IMR-90 (cell line): ENCODE data around the gene CEP126. TPM values are rescaled to one million over a fixed set of nuclear protein-coding genes. Genes with fewer than 3 reads are reported as not detected.

Experiments
- ATAC-seq: fragments of 200-7000 bp; cut with Tn5 transposase; 2 replicates; pipeline ENCODE4 v1.9.1; 2020; ENCODE audit warnings: low read depth, mild to moderate bottlenecking, moderate library complexity
- BruUV-seq: library from RNA; stranded (reverse); fragments of 400-500 nt; replicated peaks from 2 replicates; lab custom pipeline; 2021; lab: Mats Ljungman, UMichigan
- CTCF ChIA-PET: fragments of 300-600 bp; formaldehyde crosslinking; extraction: SDS; loops from one replicate; lab custom pipeline; 2021; ENCODE audit warnings: antibody characterized with exemption; lab: Yijun Ruan, JAX
- POLR2A ChIA-PET: fragments of 300-600 bp; sonication (Branson Sonifier 250); formaldehyde crosslinking; loops from one replicate; lab custom pipeline; 2022; ENCODE audit warnings: antibody characterized with exemption; ENCODE audit not compliant: unreplicated experiment; lab: Charles Lee
- DNase-seq: peaks from one replicate; pipeline ENCODE4 v3.0.0; 2013
- H2AFZ ChIP-seq: replicated peaks from 2 replicates; pipeline ENCODE3; 2013; ENCODE audit warnings: low read length, mild to moderate bottlenecking; ENCODE audit not compliant: poor library complexity
- H2AK5ac ChIP-seq: 2 replicates; pipeline ENCODE4 v1.6.1; 2013; ENCODE audit warnings: low read depth, low read length, inconsistent platforms
- H2AK9ac ChIP-seq: replicated peaks from 2 replicates; pipeline ENCODE3; 2013; ENCODE audit warnings: mild to moderate bottlenecking, low read depth, low read length, moderate library complexity; ENCODE audit not compliant: poor library complexity
- H2BK120ac ChIP-seq: 2 replicates; pipeline ENCODE4 v1.6.1; 2013; ENCODE audit warnings: low read depth, low read length, inconsistent platforms
- H2BK15ac ChIP-seq: 3 replicates; pipeline ENCODE4 v1.6.1; 2013; ENCODE audit warnings: low read depth, low read length, inconsistent platforms
- H2BK20ac ChIP-seq: 2 replicates; pipeline ENCODE4 v1.6.1; 2013; ENCODE audit warnings: low read depth, mild to moderate bottlenecking, inconsistent platforms, low read length, moderate library complexity
- H2BK5ac ChIP-seq: 2 replicates; pipeline ENCODE4 v1.6.1; 2013; ENCODE audit warnings: mild to moderate bottlenecking, low read depth, low read length, inconsistent platforms; ENCODE audit not compliant: poor library complexity, severe bottlenecking
- H3K14ac ChIP-seq: replicated peaks from 2 replicates; pipeline ENCODE4 v1.6.1; 2013; ENCODE audit warnings: low read depth, low read length, inconsistent platforms
- H3K18ac ChIP-seq: 2 replicates; pipeline ENCODE4 v1.6.1; 2013; ENCODE audit warnings: low read depth, low read length, control low read depth
- H3K23ac ChIP-seq: 2 replicates; pipeline ENCODE4 v1.6.1; 2013; ENCODE audit warnings: low read depth, low read length, inconsistent platforms
- H3K27ac ChIP-seq: 2 replicates; pipeline ENCODE4 v1.5.1; 2013; ENCODE audit warnings: mild to moderate bottlenecking, control low read depth, low read length; ENCODE audit not compliant: insufficient read depth
- H3K27me3 ChIP-seq: 2 replicates; pipeline ENCODE4 v1.6.1; 2013; ENCODE audit warnings: low read length; ENCODE audit not compliant: control insufficient read depth, insufficient read depth
- H3K36me3 ChIP-seq: 2 replicates; pipeline ENCODE4 v1.6.1; 2013; ENCODE audit warnings: low read length, mixed read lengths; ENCODE audit not compliant: control insufficient read depth, insufficient read depth
- H3K4ac ChIP-seq: 2 replicates; pipeline ENCODE4 v1.6.1; 2013; ENCODE audit warnings: low read depth, low read length, inconsistent platforms
- H3K4me1 ChIP-seq: 2 replicates; pipeline ENCODE4 v1.6.1; 2013; ENCODE audit warnings: low read length, mixed read lengths; ENCODE audit not compliant: control insufficient read depth, insufficient read depth
- H3K4me2 ChIP-seq: 2 replicates; pipeline ENCODE4 v1.6.1; 2013; ENCODE audit warnings: low read depth, mild to moderate bottlenecking, control low read depth, low read length, moderate library complexity
- H3K4me3 ChIP-seq: 2 replicates; pipeline ENCODE4 v1.5.1; 2013; ENCODE audit warnings: low read depth, mild to moderate bottlenecking, control low read depth, low read length, moderate library complexity; ENCODE audit not compliant: insufficient read depth
- H3K56ac ChIP-seq: 2 replicates; pipeline ENCODE4 v1.6.1; 2013; ENCODE audit warnings: low read length, inconsistent platforms; ENCODE audit not compliant: insufficient read depth; ENCODE audit errors: extremely low read depth
- H3K79me1 ChIP-seq, 2 experiments: 2 replicates each; pipeline ENCODE4 v1.6.1; 2013; ENCODE audit warnings: low read length in 2 of 2, inconsistent platforms in 1 of 2, low read depth in 1 of 2
- H3K9ac ChIP-seq: 2 replicates; pipeline ENCODE4 v1.6.1; 2013; ENCODE audit warnings: low read depth, low read length, control low read depth
- H3K9me1 ChIP-seq: 2 replicates; pipeline ENCODE4 v1.6.1; 2013; ENCODE audit warnings: low read length, inconsistent platforms; ENCODE audit not compliant: insufficient read depth
- H3K9me3 ChIP-seq: 2 replicates; pipeline ENCODE4 v1.6.1; 2013; ENCODE audit warnings: low read length; ENCODE audit not compliant: control insufficient read depth, insufficient read depth
- H4K20me1 ChIP-seq: 2 replicates; pipeline ENCODE4 v1.6.1; 2013; ENCODE audit warnings: low read length, inconsistent platforms; ENCODE audit not compliant: insufficient read depth
- H4K5ac ChIP-seq: 2 replicates; pipeline ENCODE4 v1.6.1; 2013; ENCODE audit warnings: mild to moderate bottlenecking, low read depth, low read length, control low read depth
- H4K8ac ChIP-seq, 2 experiments: 2 replicates each; pipeline ENCODE4 v1.6.1; 2013; ENCODE audit warnings: low read depth in 2 of 2, low read length in 2 of 2, control low read depth in 1 of 2, inconsistent platforms in 1 of 2
- H4K91ac ChIP-seq: 2 replicates; pipeline ENCODE4 v1.6.1; 2013; ENCODE audit warnings: low read depth, low read length, inconsistent platforms; ENCODE audit not compliant: insufficient read depth
- MAZ ChIP-seq: IDR thresholded peaks from 2 replicates; pipeline ENCODE4 v1.6.1; 2012; ENCODE audit warnings: low read depth, mild to moderate bottlenecking, low read length, improper control_type of control experiment, moderate library complexity, borderline replicate concordance
- MXI1 ChIP-seq: IDR thresholded peaks from 2 replicates; pipeline ENCODE4 v1.6.1; 2012; ENCODE audit warnings: low read depth, mild to moderate bottlenecking, low read length, moderate library complexity, borderline replicate concordance
- WGBS, 2 experiments: methylation state at CpG; one replicate each; pipeline versions ENCODE4 v1.1.5 to v1.1.7; 2013; ENCODE audit warnings: missing lambda C conversion rate in 2 of 2; ENCODE audit not compliant: insufficient read length in 1 of 2; ENCODE audit errors: extremely low coverage in 2 of 2; 5-methylcytosine and 5-hydroxymethylcytosine counted together
- dilution Hi-C: fragments of 300-500 bp; cut with HindIII; formaldehyde crosslinking; loops from one replicate; pipeline ENCODE4 v1.14.3; 2018; ENCODE audit warnings: low sequenced_read_pairs; ENCODE audit not compliant: unreplicated experiment
- in situ Hi-C: fragments of 300-500 bp; cut with MboI; formaldehyde crosslinking; loops from 3 replicates; pipeline ENCODE4 v1.14.3; 2019; ENCODE audit warnings: low sequenced_read_pairs, inconsistent platforms, mixed read lengths
- intact Hi-C: fragments of 100-400 bp; cut with micrococcal nuclease; formaldehyde crosslinking; loops from 2 replicates; pipeline ENCODE4 v1.10.0; 2022
- polyA plus RNA-seq, 3 experiments: library from polyadenylated mRNA; depleted of rRNA; stranded (reverse); fragments of >200 nt; gene quantifications; 2 replicates each; pipeline ENCODE4 v1.2.3, GENCODE V29; 2012; ENCODE audit warnings: low replicate concordance in 1 of 3
- total RNA-seq: library from RNA; depleted of rRNA; stranded (reverse); fragments of >200 nt; gene quantifications from 2 replicates; pipeline ENCODE4 v1.2.3, GENCODE V29; 2012
- TF ChIP-seq, protein P1 (sequence below): conservative IDR thresholded peaks from 2 replicates; pipeline ENCODE4 v1.5.1; 2012; ENCODE audit warnings: mild to moderate bottlenecking, low read depth, low read length, improper control_type of control experiment
- TF ChIP-seq, protein P2 (sequence below): fragments of 150-350 bp; IDR thresholded peaks from 2 replicates; pipeline ENCODE4 v1.6.1; 2016; ENCODE audit warnings: low read depth, mild to moderate bottlenecking, low read length, moderate library complexity, borderline replicate concordance

CEP126 gene
- total and polyA plus RNA-seq, 2 of the 4 experiments (the other 2 are of a cell fraction) = 0.72 to 1.4 TPM

DNA sequence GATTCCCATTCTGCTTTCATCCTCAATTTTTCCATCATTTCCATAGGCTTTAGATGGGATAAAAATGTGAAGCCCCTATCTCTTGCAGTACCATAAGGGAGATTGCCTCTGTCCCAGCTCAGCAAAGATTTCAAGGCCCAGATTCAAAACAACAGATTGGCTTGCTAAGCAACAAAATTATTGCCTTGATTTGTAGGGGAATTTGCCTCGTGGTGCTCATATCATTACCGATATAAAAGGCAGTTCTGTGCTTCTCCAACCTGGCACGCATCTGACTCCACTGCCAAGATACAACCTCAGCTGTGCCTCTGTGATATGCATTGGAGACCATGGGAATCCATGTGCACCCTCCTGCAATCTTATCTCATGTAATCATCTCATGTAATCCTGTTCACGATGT, 25.0 kb upstream of the CEP126 start:
- Histone ChIP-seq H3K9ac (no peak overlapping the region), H2AFZ (no peak overlapping the region), H2BK5ac (no peak overlapping the region), H2BK20ac (no peak overlapping the region), H3K9me1 (no peaks in the 10 kb centered on the region), H4K91ac (no peak overlapping the region), H3K9me3 (no peaks in the 10 kb centered on the region), H2AK5ac (no peak overlapping the region), H3K14ac (no peak overlapping the region), H3K79me1 (no peaks in the 10 kb centered on the region), H2BK120ac (no peak overlapping the region), H3K18ac (no peak overlapping the region), H4K8ac (no peak overlapping the region), H3K4me2 (no peak overlapping the region), H2AK9ac (no peak overlapping the region), H3K27me3 (no peaks in the 10 kb centered on the region), H3K36me3 (no peaks in the 10 kb centered on the region), H3K4me1 (no peaks in the 10 kb centered on the region), H3K4ac (no peak overlapping the region), H3K27ac (no peak overlapping the region), H3K4me3 (no peak overlapping the region), H3K56ac (no peak overlapping the region), H3K23ac (no peak overlapping the region), H2BK15ac (no peak overlapping the region), H4K20me1 (no peaks in the 10 kb centered on the region), H4K5ac (no peak overlapping the region)
- TF ChIP-seq, protein P1, sequence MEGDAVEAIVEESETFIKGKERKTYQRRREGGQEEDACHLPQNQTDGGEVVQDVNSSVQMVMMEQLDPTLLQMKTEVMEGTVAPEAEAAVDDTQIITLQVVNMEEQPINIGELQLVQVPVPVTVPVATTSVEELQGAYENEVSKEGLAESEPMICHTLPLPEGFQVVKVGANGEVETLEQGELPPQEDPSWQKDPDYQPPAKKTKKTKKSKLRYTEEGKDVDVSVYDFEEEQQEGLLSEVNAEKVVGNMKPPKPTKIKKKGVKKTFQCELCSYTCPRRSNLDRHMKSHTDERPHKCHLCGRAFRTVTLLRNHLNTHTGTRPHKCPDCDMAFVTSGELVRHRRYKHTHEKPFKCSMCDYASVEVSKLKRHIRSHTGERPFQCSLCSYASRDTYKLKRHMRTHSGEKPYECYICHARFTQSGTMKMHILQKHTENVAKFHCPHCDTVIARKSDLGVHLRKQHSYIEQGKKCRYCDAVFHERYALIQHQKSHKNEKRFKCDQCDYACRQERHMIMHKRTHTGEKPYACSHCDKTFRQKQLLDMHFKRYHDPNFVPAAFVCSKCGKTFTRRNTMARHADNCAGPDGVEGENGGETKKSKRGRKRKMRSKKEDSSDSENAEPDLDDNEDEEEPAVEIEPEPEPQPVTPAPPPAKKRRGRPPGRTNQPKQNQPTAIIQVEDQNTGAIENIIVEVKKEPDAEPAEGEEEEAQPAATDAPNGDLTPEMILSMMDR = no peak
- TF ChIP-seq MXI1 (no peak), MAZ (no peak)
- TF ChIP-seq, protein P2, sequence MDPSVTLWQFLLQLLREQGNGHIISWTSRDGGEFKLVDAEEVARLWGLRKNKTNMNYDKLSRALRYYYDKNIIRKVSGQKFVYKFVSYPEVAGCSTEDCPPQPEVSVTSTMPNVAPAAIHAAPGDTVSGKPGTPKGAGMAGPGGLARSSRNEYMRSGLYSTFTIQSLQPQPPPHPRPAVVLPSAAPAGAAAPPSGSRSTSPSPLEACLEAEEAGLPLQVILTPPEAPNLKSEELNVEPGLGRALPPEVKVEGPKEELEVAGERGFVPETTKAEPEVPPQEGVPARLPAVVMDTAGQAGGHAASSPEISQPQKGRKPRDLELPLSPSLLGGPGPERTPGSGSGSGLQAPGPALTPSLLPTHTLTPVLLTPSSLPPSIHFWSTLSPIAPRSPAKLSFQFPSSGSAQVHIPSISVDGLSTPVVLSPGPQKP = no peak
- dilution Hi-C loops = no loop called here
- ChIA-PET POLR2A (no interaction called here), CTCF (interaction anchor here (1.0 to 1.6 kb wide), 2 partner anchors 10 to 29 kb away, joined by 3 to 4 read pairs; no protein-coding TSS in a partner anchor)
- 90% methylated on average over 3 of the region's 4 CpGs; no CpG with 5 or more reads in 1 of the 2 experiments for WGBS, 2 experiments
- BruUV-seq = no TSS peak
- intact Hi-C loops = no loop called here
- ATAC-seq (no peak), DNase-seq (no peak)
- in situ Hi-C loops = no loop called here
